SK-N-MC (cell line): Measurements from ENCODE around the gene WDR90.
A peak's percentile ranks its signal among the peaks of the same experiment; 100 is the strongest.

ENCODE experiments used
- DNase-seq: peaks from one replicate; pipeline ENCODE4 v3.0.0-alpha.2; 2011; ENCODE audit warnings: low read depth, low spot score
- H3K27ac ChIP-seq: fragments of 200-600 bp; sonication (generic); 2 replicates; pipeline ENCODE4 v1.5.1; 2016; ENCODE audit warnings: mixed run types
- H3K36me3 ChIP-seq: fragments of 200-600 bp; sonication (generic); 2 replicates; pipeline ENCODE4 v1.6.1; 2017; ENCODE audit warnings: antibody characterized with exemption, low read length, mixed read lengths; ENCODE audit not compliant: insufficient read depth
- H3K4me3 ChIP-seq: fragments of 200-600 bp; sonication (generic); 2 replicates; pipeline ENCODE4 v1.5.1; 2016
- H3K9ac ChIP-seq: fragments of 200-600 bp; sonication (generic); 2 replicates; pipeline ENCODE4 v1.8.0; 2017; ENCODE audit warnings: mixed run types, mixed read lengths; ENCODE audit not compliant: insufficient read length
- H3K9me3 ChIP-seq: fragments of 200-600 bp; sonication (generic); 2 replicates; pipeline ENCODE4 v1.6.1; 2017; ENCODE audit warnings: low read depth, mild to moderate bottlenecking, antibody characterized with exemption, low read length, moderate library complexity, mixed read lengths
- EZH2 ChIP-seq: fragments of 200-600 bp; sonication (generic); IDR thresholded peaks from one replicate; pipeline ENCODE4 v1.6.1; 2017; ENCODE audit warnings: antibody characterized with exemption
- FOXP2 ChIP-seq: optimal IDR thresholded peaks from 2 replicates; pipeline ENCODE3; 2011; ENCODE audit warnings: mild to moderate bottlenecking, moderate library complexity; ENCODE audit not compliant: insufficient read depth; ENCODE audit errors: extremely low read length, control extremely low read depth
- POLR2AphosphoS5 ChIP-seq: IDR thresholded peaks from 2 replicates; pipeline ENCODE4 v1.6.1; 2012; ENCODE audit warnings: mild to moderate bottlenecking, low read depth, low read length, borderline replicate concordance

Gene WDR90

DNA sequence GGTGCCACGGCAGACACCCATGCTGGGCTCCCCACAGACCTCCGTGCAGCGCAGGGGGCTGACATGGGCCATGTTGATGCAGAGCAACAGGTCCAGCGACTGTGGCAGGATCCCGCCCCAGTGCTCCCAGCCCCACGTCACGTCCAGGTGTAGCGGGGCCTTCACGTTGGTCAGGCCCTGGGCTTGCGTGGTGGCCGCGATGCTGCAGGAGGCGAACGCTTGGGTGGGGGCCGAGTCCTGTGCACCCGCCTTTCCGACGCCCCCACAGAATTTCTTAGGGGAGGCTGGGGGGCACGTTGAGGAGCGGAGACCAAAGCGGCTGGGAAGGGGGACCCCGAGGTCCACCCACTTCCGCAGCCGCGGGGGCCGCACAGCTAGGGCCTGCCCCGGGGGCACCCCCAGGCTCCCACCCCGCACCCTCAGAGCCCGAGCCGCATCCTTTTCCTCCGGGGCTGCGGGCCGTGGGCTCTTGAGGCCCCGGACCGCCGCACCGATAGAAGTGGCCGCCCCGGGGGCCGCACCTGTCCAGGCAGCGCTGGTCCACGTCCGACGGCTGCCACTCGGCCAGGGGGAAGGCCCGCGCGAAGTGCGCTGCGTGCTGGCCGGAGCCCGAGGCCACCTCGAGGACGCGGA lies 13.5 kb upstream of the WDR90 start:
- H3K9me3 ChIP-seq = no peaks in the 10 kb centered on the region
- H3K27ac ChIP-seq = peak overlapping the region; percentile 96
- peak overlapping the region; percentile 99 for H3K4me3 ChIP-seq
- H3K36me3 ChIP-seq = no peaks in the 10 kb centered on the region
- no peak for DNase-seq
- TF ChIP-seq POLR2AphosphoS5 (no peak), EZH2 (no peak), FOXP2 (no peak)
- peak overlapping the region; percentile 85 for H3K9ac ChIP-seq

DNA sequence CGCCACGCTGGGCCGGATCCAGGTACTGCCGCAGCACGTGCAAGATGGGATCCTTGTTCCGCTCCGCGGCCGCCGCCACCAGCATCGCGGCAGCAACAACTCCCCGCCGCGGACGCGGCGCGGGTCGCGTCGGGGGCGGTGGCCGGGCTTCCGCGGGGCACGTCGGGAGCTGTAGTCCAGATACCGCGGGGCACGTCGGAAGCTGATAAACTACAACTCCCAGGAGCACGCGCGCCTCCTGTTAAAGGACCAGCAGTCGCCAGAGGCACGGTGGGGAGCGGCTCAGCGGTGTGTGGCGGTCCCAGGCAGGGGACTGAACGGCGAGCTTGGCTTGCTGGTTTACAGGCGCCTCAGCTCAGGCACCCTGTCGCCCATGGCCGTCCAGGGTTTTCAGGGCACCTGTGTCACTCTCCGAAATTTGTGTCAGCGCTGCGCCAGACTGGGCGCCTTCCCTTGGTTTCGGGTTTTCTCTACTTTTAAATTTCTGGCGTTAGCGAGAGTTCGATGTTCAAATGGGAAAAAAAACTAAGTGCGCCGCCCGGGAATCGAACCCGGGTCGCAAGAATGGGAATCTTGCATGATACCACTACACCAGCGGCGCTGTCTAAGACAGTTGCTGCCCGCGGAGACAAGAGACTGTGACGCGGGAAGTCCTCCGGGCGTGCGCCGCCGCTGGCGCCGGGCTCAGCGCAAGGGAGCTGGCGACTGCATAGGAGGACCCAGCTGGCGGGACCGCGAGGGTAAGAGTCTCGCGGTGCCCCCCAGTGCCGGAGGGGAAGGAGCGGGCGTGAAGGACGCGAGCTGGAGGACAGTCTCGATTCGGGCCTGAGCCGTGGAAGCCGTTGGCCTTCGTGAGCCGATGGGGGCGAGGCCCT lies 12.7 kb upstream of the WDR90 start, which contains the start of gene METTL26:
Gene METTL26 (minus strand): TSS at position 100 of the 875 bp plus-strand sequence. CDS start 15 bp downstream, at position 85.
- peak within 1 kb of the TSS; percentile 99 for H3K4me3 ChIP-seq
- H3K36me3 ChIP-seq = no peaks in the 10 kb centered on the region
- H3K27ac ChIP-seq = peak within 1 kb of the TSS; percentile 96
- DNase-seq = peak; percentile 77
- peak within 1 kb of the TSS; percentile 85 for H3K9ac ChIP-seq
- no peaks in the 10 kb centered on the region for H3K9me3 ChIP-seq
- TF ChIP-seq POLR2AphosphoS5 (peak; percentile 86; the same call in 1 of the 2 replicates), FOXP2 (no peak)

DNA sequence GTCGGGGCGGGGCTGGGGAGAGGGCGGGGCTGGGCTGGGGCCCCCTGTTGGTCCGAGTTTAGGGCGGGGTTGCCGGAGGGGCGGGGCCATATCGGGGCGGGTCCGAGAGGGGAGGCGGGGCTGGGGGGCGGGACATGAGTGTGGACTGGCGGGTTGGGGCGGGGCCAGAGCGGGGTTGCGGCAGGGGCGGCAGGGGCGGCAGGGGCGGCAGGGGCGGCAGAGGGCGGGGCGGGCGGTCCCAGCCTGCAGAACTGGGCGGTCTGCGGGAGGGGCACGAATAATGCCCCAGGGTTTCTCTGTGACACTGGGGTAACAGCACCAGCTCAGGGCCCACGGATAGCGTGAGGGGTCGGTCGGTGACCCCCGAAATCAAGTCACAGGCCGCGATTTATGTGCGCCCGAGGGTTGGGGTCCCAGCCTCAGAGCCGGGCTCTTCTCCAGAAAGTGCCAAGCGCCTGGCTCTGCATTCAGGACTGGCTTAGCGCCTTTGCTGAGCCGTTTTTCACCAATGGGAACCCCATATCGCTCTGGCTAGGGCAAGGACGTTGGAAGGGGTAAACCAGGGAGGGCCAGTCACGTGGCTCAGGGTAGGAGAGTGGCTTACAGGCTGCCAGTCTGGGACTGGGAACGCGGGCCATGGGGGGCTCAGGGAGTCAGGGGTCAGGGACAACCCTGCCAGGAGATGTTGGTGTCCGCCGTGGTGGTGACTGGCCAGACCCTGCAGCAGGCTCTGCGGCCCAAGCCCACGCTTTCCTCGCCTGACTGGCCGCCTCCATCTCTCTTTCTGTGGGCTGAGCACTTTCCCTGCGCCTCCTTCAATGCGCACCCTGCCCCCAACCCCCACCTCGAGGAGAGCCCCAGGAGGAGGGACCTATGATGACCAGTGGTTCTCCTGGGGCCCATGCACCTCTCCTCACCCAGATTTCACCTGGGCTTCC lies 11.8 kb upstream of the WDR90 start:
- DNase-seq = no peak
- Histone ChIP-seq H3K9me3 (no peaks in the 10 kb centered on the region), H3K27ac (no peak overlapping the region), H3K9ac (peak overlapping the region; percentile 85), H3K36me3 (no peaks in the 10 kb centered on the region), H3K4me3 (peak overlapping the region; percentile 99)
- TF ChIP-seq FOXP2 (no peak), POLR2AphosphoS5 (no peak), EZH2 (no peak)

DNA sequence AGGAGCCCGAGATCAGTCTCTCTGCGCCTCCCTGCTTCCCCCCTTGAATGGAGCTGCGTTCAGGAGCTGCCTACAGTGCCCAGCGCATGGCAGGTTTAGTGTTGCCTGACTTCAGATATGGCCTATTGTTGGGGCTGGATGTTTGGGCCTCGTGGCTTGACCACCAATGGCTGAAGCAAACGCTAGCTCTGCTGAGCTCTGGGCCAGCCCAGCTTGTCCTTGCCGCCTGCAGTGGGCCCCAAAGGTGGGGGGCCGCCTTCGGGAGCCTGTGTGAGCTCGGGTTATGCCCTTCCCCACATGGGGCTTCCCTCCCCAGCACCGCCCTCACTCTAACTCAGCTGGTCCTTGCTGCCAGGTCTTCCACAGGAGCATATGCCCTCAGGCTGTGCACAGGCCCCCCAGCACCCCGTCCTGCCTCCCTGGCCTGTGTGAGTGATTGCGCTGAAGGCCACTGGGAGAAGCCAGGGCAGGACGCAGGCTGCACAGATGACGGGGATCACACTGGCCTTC lies 11.1 kb upstream of the WDR90 start:
- no peak for DNase-seq
- no peaks in the 10 kb centered on the region for H3K9me3 ChIP-seq
- no peaks in the 10 kb centered on the region for H3K36me3 ChIP-seq
- no peak overlapping the region for H3K4me3 ChIP-seq
- no peak overlapping the region for H3K27ac ChIP-seq
- H3K9ac ChIP-seq = no peak overlapping the region
- no peak for TF ChIP-seq FOXP2
- TF ChIP-seq EZH2 = no peak
- TF ChIP-seq POLR2AphosphoS5 = no peak

DNA sequence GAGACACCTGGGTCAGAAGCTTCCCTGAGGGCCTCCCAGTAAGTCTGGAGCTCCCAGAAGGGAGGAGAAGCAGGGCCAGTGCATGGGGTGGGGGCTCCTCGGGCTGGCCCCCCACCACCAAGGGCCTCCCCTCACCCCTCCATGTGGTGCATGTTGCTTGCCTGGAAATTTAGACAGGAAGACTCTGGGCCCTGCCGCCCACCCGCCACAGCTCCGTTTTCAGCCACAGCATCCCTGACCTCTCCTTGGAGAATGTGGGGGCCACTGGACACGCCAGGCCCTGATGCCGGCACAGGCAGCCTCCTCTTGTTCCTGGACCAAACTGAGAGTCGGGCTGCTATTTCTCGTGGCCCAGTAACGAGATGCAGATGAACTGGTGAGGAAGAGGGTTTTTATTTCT lies 10.3 kb upstream of the WDR90 start:
- H3K4me3 ChIP-seq = no peak overlapping the region
- H3K27ac ChIP-seq = peak overlapping the region; percentile 51; the same call in 1 of the 2 replicates
- no peak for DNase-seq
- H3K9me3 ChIP-seq = no peaks in the 10 kb centered on the region
- no peak for TF ChIP-seq POLR2AphosphoS5
- TF ChIP-seq EZH2 = no peak
- no peak for TF ChIP-seq FOXP2
- H3K36me3 ChIP-seq = no peaks in the 10 kb centered on the region
- H3K9ac ChIP-seq = no peak overlapping the region

DNA sequence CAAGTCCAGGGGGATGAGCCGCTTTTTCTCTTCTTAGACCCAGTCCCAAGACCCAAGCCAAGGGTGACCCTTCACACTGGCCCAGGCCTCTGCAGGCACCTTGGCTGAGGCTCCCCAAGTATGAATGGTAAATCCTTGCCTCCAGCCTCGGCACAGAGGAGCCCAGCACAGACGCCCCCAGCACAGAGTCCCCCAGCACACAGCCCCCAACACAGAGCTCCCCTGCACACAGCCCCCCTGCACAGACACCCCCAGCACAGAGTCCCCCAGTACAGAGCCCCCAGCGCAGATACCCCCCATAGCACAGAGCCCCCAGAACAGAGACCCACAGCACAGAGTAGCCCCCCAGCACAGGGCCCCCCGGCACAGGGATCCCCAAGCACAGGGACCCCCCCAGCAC lies 8.6 kb upstream of the WDR90 start:
- no peaks in the 10 kb centered on the region for H3K9me3 ChIP-seq
- H3K9ac ChIP-seq = no peak overlapping the region
- no peak overlapping the region for H3K27ac ChIP-seq
- H3K36me3 ChIP-seq = no peaks in the 10 kb centered on the region
- H3K4me3 ChIP-seq = no peak overlapping the region
- DNase-seq = no peak
- TF ChIP-seq EZH2 = no peak
- TF ChIP-seq FOXP2 = no peak
- no peak for TF ChIP-seq POLR2AphosphoS5

DNA sequence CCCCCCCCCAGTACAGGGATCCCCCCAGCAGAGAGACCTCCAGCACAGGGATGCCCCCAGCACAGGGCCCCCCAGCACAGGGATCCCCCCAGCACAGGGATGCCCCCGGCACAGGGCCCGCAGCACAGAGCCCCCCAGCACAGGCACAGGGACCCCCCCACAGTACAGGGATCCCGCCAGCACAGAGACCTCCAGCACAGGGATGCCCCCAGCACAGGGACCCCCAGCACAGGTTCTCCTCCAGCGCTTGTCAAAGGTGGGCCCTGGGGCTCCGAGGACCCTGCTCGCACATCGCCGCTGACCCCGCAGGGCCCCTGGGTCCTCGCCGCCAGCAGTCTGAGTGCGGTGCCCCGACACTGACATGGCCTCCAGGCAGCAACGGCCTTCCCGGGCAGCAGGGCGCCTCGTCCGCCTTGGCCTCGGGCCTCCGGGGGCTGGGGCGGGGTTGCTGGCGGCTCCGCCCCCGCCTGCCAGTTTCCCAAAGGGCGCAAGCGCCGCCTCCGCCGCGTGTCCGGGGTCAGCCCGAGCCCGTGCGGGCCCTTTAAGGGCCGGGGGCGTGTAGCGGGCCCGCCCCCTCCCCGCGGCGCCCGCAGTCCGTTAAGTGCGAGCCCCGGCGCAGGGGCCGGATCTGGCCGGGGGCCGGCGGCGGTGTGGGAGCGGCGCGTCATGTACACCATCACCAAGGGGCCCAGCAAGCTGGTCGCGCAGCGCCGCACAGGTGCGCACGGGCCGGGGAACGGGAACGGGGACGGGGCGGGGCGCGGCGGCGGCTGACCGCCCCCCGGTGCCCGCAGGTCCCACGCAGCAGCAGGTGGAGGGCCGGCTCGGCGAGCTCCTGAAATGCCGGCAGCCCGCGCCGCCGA lies 7.6 kb upstream of the WDR90 start, which contains the start of gene MCRIP2:
Gene MCRIP2 (plus strand): TSS at position 503 of the 863 bp plus-strand sequence. CDS start 164 bp downstream, at position 667.
- TF ChIP-seq FOXP2 (no peak), POLR2AphosphoS5 (peak; percentile 48; the same call in 1 of the 2 replicates), EZH2 (no peak)
- peak within 1 kb of the TSS; percentile 65 for H3K9ac ChIP-seq
- H3K4me3 ChIP-seq = peak within 1 kb of the TSS; percentile 85
- no peaks in the 10 kb centered on the region for H3K9me3 ChIP-seq
- H3K27ac ChIP-seq = no peak within 1 kb of the TSS
- no peaks in the 10 kb centered on the region for H3K36me3 ChIP-seq
- no peak for DNase-seq
